Neural cell (in vitro differentiated cells): ENCODE results near the gene FAM174C. TPM values are rescaled to one million over a fixed set of nuclear protein-coding genes. Genes with fewer than 3 reads are reported as not detected.

ENCODE experiments used
- H2AFZ ChIP-seq: fragments of 200-600, 300-800 bp; sonication (generic), shearing (Covaris generic); 2 replicates; pipeline ENCODE4 v1.6.0; 2014; ENCODE audit warnings: low read depth, mild to moderate bottlenecking, antibody characterized with exemption, low read length, moderate library complexity
- H3F3A ChIP-seq: fragments of 200-600 bp; shearing (Covaris generic); 2 replicates; pipeline ENCODE4 v1.6.1; 2016; ENCODE audit warnings: mild to moderate bottlenecking, moderate library complexity, mixed read lengths, antibody characterized with exemption, low read length; ENCODE audit not compliant: insufficient read depth, poor library complexity, severe bottlenecking
- H3K27ac ChIP-seq: fragments of 200-600, 300-800 bp; sonication (generic), shearing (Covaris generic); 2 replicates; pipeline ENCODE4 v1.5.1; 2014; ENCODE audit warnings: mild to moderate bottlenecking, low read length, moderate library complexity
- H3K27me3 ChIP-seq: fragments of 300-800, 200-600 bp; sonication (generic), shearing (Covaris generic); 2 replicates; pipeline ENCODE4 v1.6.0; 2014; ENCODE audit warnings: mild to moderate bottlenecking, low read depth, low read length, moderate library complexity; ENCODE audit not compliant: insufficient read depth
- H3K36me3 ChIP-seq: fragments of 300-800, 200-600 bp; sonication (generic), shearing (Covaris generic); 2 replicates; pipeline ENCODE4 v1.5.1; 2014; ENCODE audit warnings: mild to moderate bottlenecking, antibody characterized with exemption, low read length, moderate library complexity; ENCODE audit not compliant: insufficient read depth
- H3K4me2 ChIP-seq: fragments of 300-800, 200-600 bp; sonication (generic), shearing (Covaris generic); 2 replicates; pipeline ENCODE4 v1.6.0; 2014; ENCODE audit warnings: mild to moderate bottlenecking, low read length
- H3K4me3 ChIP-seq: fragments of 300-800, 200-600 bp; sonication (generic), shearing (Covaris generic); 2 replicates; pipeline ENCODE4 v1.5.1; 2014; ENCODE audit warnings: mild to moderate bottlenecking, low read length, moderate library complexity
- H3K79me2 ChIP-seq: fragments of 200-600 bp; shearing (Covaris generic); replicated peaks from 2 replicates; pipeline ENCODE4 v1.6.0; 2014; ENCODE audit warnings: mild to moderate bottlenecking, low read length, moderate library complexity; ENCODE audit not compliant: insufficient read depth
- H3K9ac ChIP-seq: fragments of 300-800, 200-600 bp; sonication (generic), shearing (Covaris generic); 2 replicates; pipeline ENCODE4 v1.6.1; 2016; ENCODE audit warnings: mild to moderate bottlenecking, low read length, mixed read lengths
- H3K9me2 ChIP-seq: fragments of 200-600 bp; shearing (Covaris generic); 2 replicates; pipeline ENCODE4 v1.6.1; 2016; ENCODE audit warnings: mild to moderate bottlenecking, low read length, mixed read lengths; ENCODE audit not compliant: insufficient read depth
- H3K9me3 ChIP-seq: fragments of 200-600, 300-800 bp; sonication (generic), shearing (Covaris generic); 2 replicates; pipeline ENCODE4 v1.6.1; 2016; ENCODE audit warnings: mild to moderate bottlenecking, mixed run types, low read length, moderate library complexity, mixed read lengths
- H4K20me1 ChIP-seq: fragments of 200-600 bp; shearing (Covaris generic); 2 replicates; pipeline ENCODE4 v1.6.1; 2016; ENCODE audit warnings: mild to moderate bottlenecking, mixed run types; ENCODE audit not compliant: insufficient read depth
- CTCF ChIP-seq: fragments of 450-650 bp; IDR thresholded peaks from 2 replicates; pipeline ENCODE4 v1.5.1; 2014; ENCODE audit warnings: antibody characterized with exemption, mild to moderate bottlenecking, moderate library complexity; ENCODE audit not compliant: poor library complexity, severe bottlenecking
- EP300 ChIP-seq: fragments of 450-650 bp; conservative IDR thresholded peaks from 2 replicates; pipeline ENCODE4 v1.6.1; 2014; ENCODE audit warnings: antibody characterized with exemption, mild to moderate bottlenecking, moderate library complexity; ENCODE audit not compliant: poor library complexity, severe bottlenecking
- EZH2 ChIP-seq: fragments of 200-600, 300-800 bp; shearing (Covaris generic), sonication (generic); IDR thresholded peaks from 2 replicates; pipeline ENCODE4 v1.6.1; 2014; ENCODE audit warnings: antibody characterized with exemption, low read length, borderline replicate concordance, mild to moderate bottlenecking; ENCODE audit not compliant: insufficient read depth, poor library complexity, severe bottlenecking
- MXI1 ChIP-seq: fragments of 450-650 bp; conservative IDR thresholded peaks from 2 replicates; pipeline ENCODE4 v1.6.1; 2014; ENCODE audit warnings: antibody characterized with exemption, mild to moderate bottlenecking; ENCODE audit not compliant: poor library complexity, severe bottlenecking
- POLR2AphosphoS5 ChIP-seq: IDR thresholded peaks from 2 replicates; pipeline ENCODE4 v1.6.1; 2012
- RAD21 ChIP-seq: fragments of 450-650 bp; conservative IDR thresholded peaks from 2 replicates; pipeline ENCODE4 v1.6.1; 2014; ENCODE audit warnings: antibody characterized with exemption, mild to moderate bottlenecking, moderate library complexity
- REST ChIP-seq: IDR thresholded peaks from 2 replicates; pipeline ENCODE4 v1.6.1; 2012; ENCODE audit warnings: borderline replicate concordance
- SMC3 ChIP-seq: fragments of 450-650 bp; conservative IDR thresholded peaks from 2 replicates; pipeline ENCODE4 v1.6.1; 2014; ENCODE audit warnings: antibody characterized with exemption, mild to moderate bottlenecking, moderate library complexity; ENCODE audit not compliant: poor library complexity
- TAF1 ChIP-seq: IDR thresholded peaks from 2 replicates; pipeline ENCODE4 v1.6.1; 2012; ENCODE audit warnings: low read depth
- polyA plus RNA-seq: library from polyadenylated mRNA; depleted of rRNA; stranded (reverse); fragments of >200 nt; gene quantifications from 2 replicates; pipeline ENCODE4 v1.2.3, GENCODE V29; 2014

Gene FAM174C
- polyA plus RNA-seq, 1 donor from 2014 or later = 28.4 TPM

- Histone ChIP-seq H4K20me1 (no peaks in the 10 kb centered on the region), H3F3A (no peaks in the 10 kb centered on the region), H3K79me2 (no peaks in the 10 kb centered on the region), H3K4me3 (no peak overlapping the region), H2AFZ (no peak overlapping the region), H3K36me3 (no peaks in the 10 kb centered on the region), H3K27me3 (no peaks in the 10 kb centered on the region), H3K9me3 (no peaks in the 10 kb centered on the region), H3K9ac (no peak overlapping the region), H3K27ac (no peak overlapping the region), H3K4me2 (no peak overlapping the region), H3K9me2 (no peaks in the 10 kb centered on the region)
- TF ChIP-seq TAF1 = no peak
Measured at GRCh38 chr19:1298235-1298634, 22.9 kb downstream of the FAM174C start.

- no peaks in the 10 kb centered on the region for H3K79me2 ChIP-seq
- H4K20me1 ChIP-seq = no peaks in the 10 kb centered on the region
- no peaks in the 10 kb centered on the region for H3K36me3 ChIP-seq
- no peak overlapping the region for H3K27ac ChIP-seq
- no peak for TF ChIP-seq MXI1
- no peak for TF ChIP-seq SMC3
- TF ChIP-seq POLR2AphosphoS5 = no peak
- TF ChIP-seq RAD21 = no peak
- no peak for TF ChIP-seq REST
- TF ChIP-seq TAF1 = no peak
- H3K9me3 ChIP-seq = no peaks in the 10 kb centered on the region
- H2AFZ ChIP-seq = no peak overlapping the region
- no peak overlapping the region for H3K4me3 ChIP-seq
- no peak overlapping the region for H3K4me2 ChIP-seq
- H3K9me2 ChIP-seq = no peaks in the 10 kb centered on the region
- H3K27me3 ChIP-seq = no peaks in the 10 kb centered on the region
- no peak overlapping the region for H3K9ac ChIP-seq
- H3F3A ChIP-seq = no peaks in the 10 kb centered on the region
Measured at GRCh38 chr19:1299801-1300200, 24.5 kb downstream of the FAM174C start.

GRCh38 chr19:1300744-1301490 lies 25.6 kb downstream of the FAM174C start:
- Histone ChIP-seq H3K79me2 (no peaks in the 10 kb centered on the region), H3K4me2 (no peak overlapping the region), H3K4me3 (no peak overlapping the region), H3K9me2 (no peaks in the 10 kb centered on the region), H3K36me3 (no peaks in the 10 kb centered on the region), H3F3A (no peaks in the 10 kb centered on the region), H2AFZ (no peak overlapping the region), H3K9me3 (no peaks in the 10 kb centered on the region), H3K27ac (no peak overlapping the region), H3K9ac (no peak overlapping the region), H4K20me1 (no peaks in the 10 kb centered on the region), H3K27me3 (no peaks in the 10 kb centered on the region)
- no peak for TF ChIP-seq EZH2
- no peak for TF ChIP-seq POLR2AphosphoS5
- no peak for TF ChIP-seq RAD21
- no peak for TF ChIP-seq CTCF
- no peak for TF ChIP-seq EP300
- TF ChIP-seq REST = no peak
- no peak for TF ChIP-seq SMC3
- TF ChIP-seq MXI1 = no peak
- TF ChIP-seq TAF1 = no peak
